Right renal cortex interstitium (tissue), 3 donors: ENCODE measurements around the gene VEPH1. TPM values are rescaled to one million over a fixed set of nuclear protein-coding genes. Genes with fewer than 3 reads are reported as not detected.

ENCODE experiments used
- DNase-seq, 3 donors: peaks; one replicate each; pipeline ENCODE4 v3.0.0-alpha.2; 2013; ENCODE audit warnings: low read depth in 3 of 3, low spot score in 2 of 3
- polyA plus RNA-seq, 3 donors: library from polyadenylated mRNA; unstranded; fragments of 120-200 nt; gene quantifications; one replicate each; pipeline ENCODE4 v1.2.1, GENCODE V29; 2013; ENCODE audit not compliant: insufficient read length in 3 of 3

Gene VEPH1
- polyA plus RNA-seq = 10 to 100 TPM; 58.5 to 62.6 (median 61.0) TPM

GRCh38 chr3:157502916-157503595, at the start of gene VEPH1:
VEPH1 (minus strand) TSS chr3:157503416; CDS start chr3:157495349, 8,067 bp downstream.
- peak in 1 of 3 donors; percentile 41 for DNase-seq

- DNase-seq = no peak
These were observed 48.7 kb upstream of the VEPH1 start for GRCh38 chr3:157551961-157552360.

GRCh38 chr3:157549498-157549897, 46.3 kb upstream of the VEPH1 start:
- no peak for DNase-seq

- DNase-seq = no peak
These were observed 41.4 kb upstream of the VEPH1 start for GRCh38 chr3:157544501-157545130.

GRCh38 chr3:157543501-157544035, 40.4 kb upstream of the VEPH1 start:
- DNase-seq = no peak

GRCh38 chr3:157542711-157543500, 39.7 kb upstream of the VEPH1 start:
- no peak for DNase-seq

- DNase-seq = no peak
These were observed 38.5 kb upstream of the VEPH1 start for GRCh38 chr3:157541506-157542236.

GRCh38 chr3:157540656-157541055, 37.4 kb upstream of the VEPH1 start:
- no peak for DNase-seq

- no peak for DNase-seq
These were observed 32.5 kb upstream of the VEPH1 start for GRCh38 chr3:157535667-157536066.

- no peak for DNase-seq
These were observed 31.5 kb upstream of the VEPH1 start for GRCh38 chr3:157534725-157535161.

GRCh38 chr3:157533298-157534070, 30.3 kb upstream of the VEPH1 start:
- DNase-seq = no peak

- DNase-seq = peak; percentile 63 to 77 (median 67)
These were observed 29.5 kb upstream of the VEPH1 start for GRCh38 chr3:157532529-157533297.

GRCh38 chr3:157531771-157532170, 28.6 kb upstream of the VEPH1 start:
- no peak for DNase-seq

- no peak for DNase-seq
These were observed 28.1 kb upstream of the VEPH1 start for GRCh38 chr3:157531301-157531660.

- DNase-seq = no peak
These were observed 27.6 kb upstream of the VEPH1 start for GRCh38 chr3:157530637-157531300.

GRCh38 chr3:157529751-157530150, 26.5 kb upstream of the VEPH1 start:
- no peak for DNase-seq

- no peak for DNase-seq
These were observed 25.9 kb upstream of the VEPH1 start for GRCh38 chr3:157529085-157529484.

- DNase-seq = no peak
These were observed 24.1 kb upstream of the VEPH1 start for GRCh38 chr3:157527131-157527881.
